Mesothelial cell of epicardium (in vitro differentiated cells): ENCODE data around the gene RBM20. TPM values are rescaled to one million over a fixed set of nuclear protein-coding genes. Genes with fewer than 3 reads are reported as not detected.

Experiments
- DNase-seq, 2 experiments: peaks; one replicate each; pipeline ENCODE4 v3.0.0; 2021; ENCODE audit warnings: low spot score in 2 of 2; ENCODE audit not compliant: unreplicated experiment in 2 of 2
- H3K27ac Mint-ChIP-seq: 2 replicates; pipeline ENCODE4 v1.8.0; 2021; ENCODE audit warnings: mixed read lengths
- H3K27me3 Mint-ChIP-seq: 2 replicates; pipeline ENCODE4 v1.8.0; 2021; ENCODE audit warnings: low read depth, mixed read lengths
- H3K36me3 Mint-ChIP-seq: 2 replicates; pipeline ENCODE4 v1.8.0; 2021; ENCODE audit warnings: mixed read lengths
- H3K4me1 Mint-ChIP-seq: 2 replicates; pipeline ENCODE4 v1.8.0; 2021; ENCODE audit warnings: mixed read lengths
- H3K4me3 Mint-ChIP-seq: 2 replicates; pipeline ENCODE4 v1.8.0; 2021; ENCODE audit warnings: mild to moderate bottlenecking, moderate library complexity, mixed read lengths
- H3K9me3 Mint-ChIP-seq: 2 replicates; pipeline ENCODE4 v1.8.0; 2021; ENCODE audit warnings: mixed read lengths
- CTCF ChIP-seq: fragments of 200-600 bp; sonication (generic); IDR thresholded peaks from one replicate; pipeline ENCODE4 v1.5.0; 2021; ENCODE audit warnings: antibody characterized with exemption; ENCODE audit not compliant: unreplicated experiment
- total RNA-seq: library from RNA; stranded (reverse); gene quantifications from 3 replicates; pipeline ENCODE4 v1.2.1, GENCODE V29; 2021

Gene RBM20
- total RNA-seq, 1 donor from 2014 or later: 23.3 TPM

- Mint-ChIP-seq H3K27ac (peak overlapping the region; percentile 66), H3K27me3 (no peaks in the 10 kb centered on the region), H3K36me3 (peaks cover 8% of the 10 kb centered on the region), H3K4me1 (peaks cover 19% of the 10 kb centered on the region), H3K4me3 (no peak overlapping the region), H3K9me3 (no peaks in the 10 kb centered on the region)
- DNase-seq: no peak
- no peak for TF ChIP-seq CTCF
Observed at GRCh38 chr10:110835841-110836240, 191.7 kb downstream of the RBM20 start.

- no peak for DNase-seq
- Mint-ChIP-seq H3K27me3 (no peaks in the 10 kb centered on the region), H3K4me3 (no peak overlapping the region), H3K27ac (peak overlapping the region; percentile 19), H3K9me3 (no peaks in the 10 kb centered on the region), H3K36me3 (peaks cover 11% of the 10 kb centered on the region), H3K4me1 (peaks cover 19% of the 10 kb centered on the region)
- no peak for TF ChIP-seq CTCF
Observed at GRCh38 chr10:110836706-110837105, 192.6 kb downstream of the RBM20 start.

- DNase-seq: no peak
- no peak for TF ChIP-seq CTCF
- peaks cover 11% of the 10 kb centered on the region for H3K36me3 Mint-ChIP-seq
- peak overlapping the region; percentile 9 for H3K27ac Mint-ChIP-seq
- no peaks in the 10 kb centered on the region for H3K27me3 Mint-ChIP-seq
- no peaks in the 10 kb centered on the region for H3K9me3 Mint-ChIP-seq
- peaks cover 19% of the 10 kb centered on the region for H3K4me1 Mint-ChIP-seq
- no peak overlapping the region for H3K4me3 Mint-ChIP-seq
Observed at GRCh38 chr10:110837418-110838171, 193.5 kb downstream of the RBM20 start.

- no peak overlapping the region for H3K4me3 Mint-ChIP-seq
- no peaks in the 10 kb centered on the region for H3K9me3 Mint-ChIP-seq
- H3K4me1 Mint-ChIP-seq: peaks cover 12% of the 10 kb centered on the region
- no peak overlapping the region for H3K27ac Mint-ChIP-seq
- H3K27me3 Mint-ChIP-seq: no peaks in the 10 kb centered on the region
- H3K36me3 Mint-ChIP-seq: peaks cover 15% of the 10 kb centered on the region
- TF ChIP-seq CTCF: no peak
- no peak for DNase-seq
Observed at GRCh38 chr10:110840225-110840922, 196.2 kb downstream of the RBM20 start.

- Mint-ChIP-seq H3K27me3 (no peaks in the 10 kb centered on the region), H3K27ac (no peak overlapping the region), H3K4me3 (no peak overlapping the region), H3K9me3 (no peaks in the 10 kb centered on the region), H3K36me3 (peaks cover 15% of the 10 kb centered on the region), H3K4me1 (peaks cover 16% of the 10 kb centered on the region)
- no peak for DNase-seq
- no peak for TF ChIP-seq CTCF
Observed at GRCh38 chr10:110840923-110841428, 196.8 kb downstream of the RBM20 start.
